SW480 (cell line): ENCODE data around the gene SLC2A4.

Source experiments
- DNase-seq: peaks from one replicate; pipeline ENCODE4 v3.0.0-alpha.2; 2016; ENCODE audit warnings: low spot score

Gene SLC2A4

DNA sequence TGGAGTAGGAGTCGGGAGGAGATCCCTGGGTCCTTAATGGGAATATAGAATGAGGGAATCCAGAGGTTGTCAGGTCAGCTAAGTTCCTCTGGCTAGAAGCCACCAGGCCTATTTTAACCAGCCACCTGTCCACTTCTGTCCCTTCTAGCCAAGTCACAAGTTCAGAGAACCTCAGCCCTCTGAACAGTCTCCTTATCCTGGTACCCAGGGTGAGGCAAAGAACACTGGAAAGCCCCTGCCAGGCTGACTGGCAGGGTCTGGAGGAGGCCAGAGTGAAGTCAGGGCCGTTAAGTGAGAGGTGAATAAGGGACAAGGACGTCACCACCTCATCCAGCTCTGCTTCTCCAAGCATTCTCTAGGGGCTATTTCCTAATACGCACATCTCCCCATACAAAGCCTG lies 32.7 kb upstream of the SLC2A4 start:
- no peak for DNase-seq

DNA sequence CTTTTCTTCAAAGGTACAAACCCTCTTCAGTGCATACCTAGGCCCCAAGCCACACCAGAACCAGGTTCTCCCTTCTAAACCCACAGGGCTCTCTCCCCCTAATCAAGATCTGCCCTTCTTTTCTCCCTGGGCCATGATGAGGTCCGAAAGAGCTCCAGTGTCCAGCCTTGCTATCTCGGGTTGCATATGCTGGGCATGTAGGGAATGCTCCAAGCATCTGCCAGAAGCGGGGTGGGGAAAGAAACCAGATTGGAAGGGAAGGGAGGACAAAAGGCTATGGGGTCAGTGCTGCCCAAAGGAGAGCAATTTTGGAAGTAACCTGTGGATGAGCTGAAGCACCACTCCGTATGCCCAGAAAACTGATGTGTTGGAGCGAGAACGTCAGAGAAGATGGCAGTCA lies 32.3 kb upstream of the SLC2A4 start:
- no peak for DNase-seq

DNA sequence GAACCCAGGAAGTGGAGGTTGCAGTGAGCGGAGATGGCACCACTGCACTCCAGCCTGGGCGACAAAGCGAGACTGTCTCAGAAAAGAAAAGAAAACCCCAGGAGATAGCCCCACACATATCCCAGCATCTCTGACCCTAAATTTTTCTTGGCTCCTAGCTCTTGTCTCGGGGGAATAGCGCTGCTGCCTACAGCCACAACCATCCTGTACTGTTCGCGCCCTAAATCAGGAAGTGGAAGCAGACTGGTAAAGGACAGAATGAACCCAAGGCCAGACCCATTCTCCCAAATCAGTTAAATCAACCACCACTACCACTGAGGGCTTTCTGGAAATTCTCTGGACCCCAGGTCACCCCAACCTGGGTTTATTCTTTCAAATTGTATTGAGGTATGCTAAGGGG lies 31.7 kb upstream of the SLC2A4 start:
- no peak for DNase-seq

DNA sequence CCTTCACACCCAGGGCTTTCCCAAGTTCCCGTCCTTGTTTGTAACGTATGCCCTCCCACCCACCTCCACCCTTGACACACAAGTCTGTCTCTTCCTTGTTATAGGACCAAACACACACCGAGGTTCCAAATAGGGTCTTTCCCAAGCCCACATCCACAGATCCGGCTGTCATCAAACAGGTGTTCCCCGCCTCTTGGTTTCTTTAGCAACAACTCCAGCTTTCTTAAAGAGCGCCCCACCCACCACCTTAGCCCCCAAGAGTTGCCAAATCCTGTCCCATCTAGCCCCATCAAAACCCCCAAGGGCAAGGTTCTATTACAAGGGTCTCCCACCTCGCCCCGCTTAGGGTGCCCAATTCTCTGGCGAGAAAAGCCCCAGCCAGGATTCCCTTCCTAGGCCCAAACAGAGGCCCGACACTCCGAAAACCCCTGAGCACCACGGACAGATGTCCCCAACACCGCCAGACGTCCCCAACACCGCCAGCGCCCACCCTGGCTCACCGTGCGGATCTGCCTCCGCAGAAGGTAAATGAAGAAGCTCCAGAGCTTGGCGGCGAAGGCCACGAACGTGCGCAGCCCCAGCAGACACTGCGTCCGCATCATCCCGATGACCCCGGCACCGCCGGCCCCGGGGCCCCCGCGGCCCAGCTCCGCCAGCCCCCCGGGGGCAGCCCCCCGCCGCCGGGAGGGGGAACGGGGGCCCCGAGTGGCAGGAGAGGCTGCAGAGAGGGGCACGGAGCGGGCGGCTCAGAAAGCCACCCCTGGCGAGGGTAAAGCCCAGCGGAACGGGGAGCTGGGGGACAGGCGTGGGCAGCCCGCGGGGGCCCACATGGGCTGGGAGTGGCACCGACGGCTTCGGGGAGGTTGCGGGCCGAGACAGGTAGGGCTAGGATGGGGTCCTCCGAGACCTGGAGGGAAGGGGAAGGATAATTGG lies 30.6 kb upstream of the SLC2A4 start:
- DNase-seq = no peak

DNA sequence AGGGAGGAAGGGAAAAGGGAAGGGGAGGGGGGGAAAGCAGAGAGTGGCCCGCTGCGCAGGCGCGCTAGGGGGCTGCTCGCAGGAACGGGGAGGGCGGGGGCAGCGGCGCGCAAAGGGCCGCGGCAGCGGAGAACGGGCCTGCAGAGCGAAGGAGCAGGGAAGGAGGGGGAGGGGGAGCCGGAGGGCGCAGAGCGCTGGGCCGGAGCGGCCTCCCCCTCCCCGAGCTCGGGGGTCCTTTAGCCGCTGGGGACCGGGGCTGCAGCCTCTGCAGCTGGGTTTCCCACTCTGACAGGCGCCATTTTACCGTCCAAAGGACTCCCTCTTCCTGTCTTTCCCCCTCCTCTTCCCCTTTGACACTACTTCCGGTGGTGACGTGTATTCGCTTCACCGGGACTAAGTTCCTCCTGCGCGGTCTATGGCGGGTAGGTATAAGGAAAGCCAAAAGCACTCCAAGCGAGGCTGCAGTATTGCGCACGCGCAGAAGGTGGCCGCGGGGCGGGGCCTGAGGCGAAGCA lies 29.8 kb upstream of the SLC2A4 start, which contains the start of gene CTDNEP1:
CTDNEP1 (minus strand) TSS at position 74 of the 515 bp plus-strand sequence. CDS start 438 bp downstream, outside the sequence.
- DNase-seq = peak; percentile 100

DNA sequence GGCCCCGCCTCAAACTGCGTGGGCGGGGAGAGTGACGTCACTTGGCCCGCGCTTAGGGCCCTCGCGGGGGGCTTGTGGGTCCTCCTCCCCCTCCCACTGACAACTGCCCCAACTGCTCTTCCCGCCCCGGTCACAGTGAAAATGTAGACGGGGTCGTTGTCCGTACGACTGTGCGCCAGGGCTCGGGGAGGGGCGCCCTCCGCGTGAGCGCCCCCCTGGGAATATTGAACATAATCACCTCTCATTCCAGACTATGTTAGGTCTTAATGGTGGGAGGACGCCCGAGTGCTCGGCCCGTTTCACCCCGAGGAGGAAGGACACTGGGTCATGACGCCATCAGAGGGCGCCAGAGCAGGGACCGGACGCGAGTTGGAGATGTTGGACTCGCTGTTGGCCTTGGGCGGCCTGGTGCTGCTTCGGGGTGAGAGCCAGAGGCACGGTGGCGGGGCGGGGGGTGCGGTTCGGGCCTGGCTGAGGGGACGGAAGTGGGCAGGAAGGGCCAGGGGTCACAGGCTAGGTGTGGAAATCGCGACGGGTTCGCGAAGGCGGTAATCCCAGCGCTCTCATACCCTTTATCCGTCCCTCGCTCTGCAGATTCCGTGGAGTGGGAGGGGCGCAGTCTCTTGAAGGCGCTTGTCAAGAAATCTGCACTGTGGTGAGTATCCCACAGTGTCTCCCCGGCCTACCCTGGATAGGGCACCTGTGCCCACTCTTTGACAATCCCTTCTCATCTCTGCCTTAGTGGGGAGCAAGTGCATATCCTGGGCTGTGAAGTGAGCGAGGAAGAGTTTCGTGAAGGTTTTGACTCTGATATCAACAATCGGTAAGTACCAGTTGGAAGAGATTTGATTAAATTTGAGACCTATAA lies 29.1 kb upstream of the SLC2A4 start, which contains the start of gene ELP5:
ELP5 (plus strand) TSS at position 40 of the 868 bp plus-strand sequence; CDS start at position 376, 336 bp downstream.
- peak; percentile 95 for DNase-seq

DNA sequence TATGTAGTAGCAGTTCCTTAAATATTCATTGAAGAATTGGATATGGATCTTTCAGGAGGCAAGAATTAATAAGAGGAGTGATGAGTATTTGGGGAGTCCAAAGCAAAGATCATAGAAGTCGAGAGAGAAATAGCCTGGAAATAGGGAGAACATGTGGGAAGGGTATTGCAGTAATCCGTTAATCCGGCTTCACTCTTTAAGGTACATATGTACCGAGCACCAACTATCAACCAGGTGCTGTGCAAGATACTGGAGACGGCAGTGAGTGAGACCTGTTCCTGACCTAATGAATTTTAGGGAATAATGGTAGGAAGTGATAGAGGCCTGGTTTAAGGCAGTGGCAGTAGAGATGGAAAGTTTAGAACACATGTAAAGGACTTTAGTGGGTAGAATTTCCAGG lies 28.4 kb upstream of the SLC2A4 start:
- DNase-seq = no peak

DNA sequence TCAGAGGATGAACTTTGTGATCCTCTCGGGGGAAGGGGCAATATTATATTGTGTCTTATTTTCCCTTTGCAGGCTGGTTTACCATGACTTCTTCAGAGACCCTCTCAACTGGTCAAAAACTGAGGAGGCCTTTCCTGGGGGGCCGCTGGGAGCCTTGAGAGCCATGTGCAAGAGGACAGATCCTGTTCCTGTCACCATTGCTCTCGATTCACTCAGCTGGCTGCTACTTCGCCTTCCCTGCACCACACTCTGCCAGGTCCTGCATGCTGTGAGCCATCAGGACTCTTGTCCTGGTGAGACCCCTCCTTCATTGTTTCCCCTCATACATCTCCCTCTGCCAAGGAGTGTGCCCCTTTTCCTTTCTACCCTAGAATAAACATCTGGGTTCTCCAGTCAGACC lies 27.0 kb upstream of the SLC2A4 start:
- DNase-seq = no peak

DNA sequence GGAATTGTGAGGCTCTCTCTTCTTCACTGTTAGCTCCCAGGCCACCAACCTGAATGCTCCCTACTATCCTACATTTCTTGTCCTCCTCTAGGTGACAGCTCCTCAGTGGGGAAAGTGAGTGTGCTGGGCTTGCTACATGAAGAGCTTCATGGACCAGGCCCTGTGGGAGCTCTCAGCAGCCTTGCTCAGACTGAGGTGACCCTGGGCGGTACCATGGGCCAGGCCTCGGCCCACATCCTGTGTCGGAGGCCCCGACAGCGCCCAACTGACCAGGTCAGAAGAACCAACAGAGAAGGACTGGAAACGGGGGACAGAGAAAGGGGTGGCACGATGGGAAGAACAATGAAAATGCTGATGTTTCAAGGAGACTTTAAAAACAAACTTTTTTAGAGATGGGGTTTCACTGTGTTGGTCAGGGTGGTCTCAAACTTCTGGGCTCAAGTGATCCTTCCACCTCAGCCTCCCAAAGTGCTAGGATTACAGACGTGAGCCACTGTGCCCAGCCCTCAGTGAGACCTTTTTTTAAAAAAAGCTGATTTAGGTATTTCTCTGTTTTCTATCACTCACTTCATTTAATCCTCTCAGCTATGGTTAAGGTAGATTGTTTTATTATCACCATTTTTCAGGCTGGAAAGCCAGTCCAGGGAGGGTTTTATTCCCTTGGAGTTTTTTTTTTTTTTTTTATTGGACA lies 24.6 kb upstream of the SLC2A4 start:
- DNase-seq = no peak

DNA sequence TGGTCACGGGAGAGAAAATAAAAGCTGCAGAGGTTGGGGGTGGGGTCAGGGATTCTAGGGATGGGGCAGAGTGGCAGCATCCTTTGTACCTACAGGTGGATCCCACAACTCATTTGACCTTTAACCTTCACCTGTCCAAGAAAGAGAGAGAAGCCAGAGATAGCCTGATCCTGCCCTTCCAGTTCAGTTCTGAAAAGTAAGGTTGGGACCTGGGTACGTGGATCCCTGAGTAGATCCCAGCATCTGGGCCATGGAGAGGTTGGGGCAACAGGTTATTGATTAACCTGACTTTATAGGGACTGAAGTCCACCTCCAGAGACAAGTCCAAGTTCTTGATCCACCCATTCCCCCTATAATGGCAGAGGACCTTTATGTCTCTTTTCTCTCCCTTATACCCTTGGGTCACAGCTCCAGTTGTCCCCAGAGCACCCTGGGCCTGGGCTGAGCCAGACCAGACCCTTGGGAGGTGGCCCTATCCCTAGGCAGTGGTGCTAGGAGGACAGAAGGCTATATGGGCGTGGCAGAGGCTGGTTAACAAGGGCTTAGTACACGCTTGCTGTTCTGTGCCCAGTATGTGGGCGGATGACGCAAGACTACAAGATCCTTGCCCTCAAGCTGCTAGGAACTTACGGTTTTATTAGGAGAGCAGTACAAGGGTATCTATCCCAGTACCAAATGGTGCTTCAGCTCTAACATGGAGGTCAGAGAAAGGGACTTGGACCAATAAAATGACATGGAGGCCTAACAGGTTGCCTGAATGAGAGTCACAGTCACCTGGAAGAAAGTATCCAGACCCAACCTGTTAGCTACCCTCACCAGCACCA lies 22.6 kb upstream of the SLC2A4 start:
- DNase-seq = peak; percentile 85

DNA sequence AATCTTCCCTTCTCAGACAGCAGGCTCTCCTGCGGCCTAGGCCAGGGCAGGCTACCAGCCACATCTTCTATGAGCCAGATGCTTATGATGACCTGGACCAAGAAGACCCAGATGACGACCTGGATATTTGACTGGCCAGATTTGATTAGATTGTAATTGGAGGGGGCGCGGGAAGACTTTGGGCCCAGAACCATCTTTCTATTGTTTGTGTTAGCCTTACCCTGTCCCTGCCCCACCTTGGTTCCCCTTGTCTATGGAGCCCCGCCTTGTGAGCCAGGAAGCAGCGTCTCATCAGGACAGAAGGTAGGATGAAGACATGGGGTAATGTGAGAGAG lies 22.0 kb upstream of the SLC2A4 start:
- DNase-seq = no peak

DNA sequence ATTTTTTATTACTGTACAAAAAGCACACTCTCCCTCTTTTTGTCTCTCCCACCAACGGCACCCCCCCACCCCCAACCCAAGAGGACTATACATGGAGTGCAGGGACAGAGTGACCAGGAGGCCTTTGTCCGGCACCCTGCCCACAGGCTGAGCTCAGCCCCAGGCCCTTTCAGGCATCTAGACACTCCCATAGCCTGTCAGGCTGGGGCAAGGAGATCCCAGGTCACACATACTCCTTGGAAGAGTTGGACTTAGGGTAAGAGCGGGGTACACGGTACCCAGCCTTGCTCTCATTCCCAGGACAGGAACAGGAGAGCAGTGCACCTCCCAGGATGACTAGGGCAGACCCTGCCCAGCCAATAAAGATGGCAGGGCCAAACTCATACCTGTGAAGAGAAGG lies 21.4 kb upstream of the SLC2A4 start:
- no peak for DNase-seq

DNA sequence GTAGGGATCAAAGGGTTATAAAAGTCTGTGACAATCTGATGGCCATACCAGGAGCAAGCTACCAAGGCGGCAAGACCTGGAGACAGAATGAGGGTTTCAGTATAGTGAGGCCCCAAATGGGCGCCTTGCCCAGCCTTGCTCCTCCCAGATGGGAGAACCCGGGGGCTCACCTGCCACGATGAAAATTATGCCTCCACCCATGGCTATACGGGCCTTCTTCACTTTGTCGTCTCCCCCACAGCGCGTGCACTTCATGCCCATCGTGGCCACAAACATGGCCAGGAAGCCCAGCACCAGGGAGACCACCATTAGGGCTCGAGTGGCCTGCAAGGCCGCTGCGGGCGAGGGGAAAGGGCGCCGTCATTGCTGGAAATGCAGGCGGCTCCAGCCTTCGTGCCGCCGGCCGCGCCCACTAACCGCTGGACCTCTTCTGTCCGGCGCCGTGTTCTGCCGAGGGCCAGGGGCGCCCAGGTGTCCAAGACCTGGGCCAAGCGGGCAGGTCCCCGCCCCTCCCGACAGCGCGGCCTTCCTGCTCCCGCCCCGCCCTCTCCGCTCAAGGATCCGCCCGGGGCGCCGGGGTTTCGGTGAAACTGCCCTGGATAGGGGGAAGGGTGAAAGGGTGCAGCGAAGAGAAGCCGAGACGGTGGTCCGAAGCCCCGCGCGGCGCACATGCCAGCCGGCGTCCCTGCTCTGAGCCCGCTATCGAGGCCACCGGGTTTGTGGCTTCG lies 20.7 kb upstream of the SLC2A4 start:
- peak; percentile 74 for DNase-seq

DNA sequence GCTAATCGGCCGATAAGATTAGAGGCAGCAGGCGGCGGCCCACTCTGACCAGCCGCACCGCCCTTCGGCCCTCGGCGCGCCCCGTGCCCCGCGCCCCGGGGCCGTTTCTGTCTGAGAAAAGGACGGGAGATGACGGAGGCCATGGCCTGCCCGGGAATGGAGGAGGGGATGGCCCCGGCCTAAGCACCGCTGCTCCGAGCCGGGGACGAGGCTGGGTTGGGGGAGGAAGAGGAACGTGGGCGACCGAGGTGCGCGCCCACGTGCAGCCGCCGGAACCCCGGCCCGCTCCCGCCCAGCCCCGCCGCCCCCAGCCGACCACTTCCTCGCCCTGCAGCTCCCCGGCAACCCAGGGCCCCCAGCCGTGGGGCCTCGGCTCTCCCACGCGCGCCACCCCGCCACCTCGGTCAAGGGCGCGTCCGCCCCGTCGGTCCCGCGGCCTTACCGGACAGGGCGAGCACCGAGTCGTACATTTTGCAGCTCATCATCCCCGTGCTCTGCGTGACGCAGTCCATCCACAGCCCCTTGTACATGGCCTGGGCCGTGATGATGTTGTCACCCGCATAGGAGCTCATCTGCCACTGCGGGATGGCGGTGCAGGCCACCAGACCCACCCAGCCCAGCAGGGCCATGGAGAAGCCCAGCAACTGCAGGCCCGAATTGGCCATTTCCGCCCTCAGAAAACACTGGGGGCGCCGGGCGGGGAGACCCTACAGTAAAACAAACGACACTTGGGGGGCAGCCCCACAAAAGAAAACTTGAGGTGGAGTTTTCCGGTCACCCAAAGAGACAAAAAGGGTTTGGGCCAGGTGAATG lies 19.9 kb upstream of the SLC2A4 start:
- DNase-seq = no peak

DNA sequence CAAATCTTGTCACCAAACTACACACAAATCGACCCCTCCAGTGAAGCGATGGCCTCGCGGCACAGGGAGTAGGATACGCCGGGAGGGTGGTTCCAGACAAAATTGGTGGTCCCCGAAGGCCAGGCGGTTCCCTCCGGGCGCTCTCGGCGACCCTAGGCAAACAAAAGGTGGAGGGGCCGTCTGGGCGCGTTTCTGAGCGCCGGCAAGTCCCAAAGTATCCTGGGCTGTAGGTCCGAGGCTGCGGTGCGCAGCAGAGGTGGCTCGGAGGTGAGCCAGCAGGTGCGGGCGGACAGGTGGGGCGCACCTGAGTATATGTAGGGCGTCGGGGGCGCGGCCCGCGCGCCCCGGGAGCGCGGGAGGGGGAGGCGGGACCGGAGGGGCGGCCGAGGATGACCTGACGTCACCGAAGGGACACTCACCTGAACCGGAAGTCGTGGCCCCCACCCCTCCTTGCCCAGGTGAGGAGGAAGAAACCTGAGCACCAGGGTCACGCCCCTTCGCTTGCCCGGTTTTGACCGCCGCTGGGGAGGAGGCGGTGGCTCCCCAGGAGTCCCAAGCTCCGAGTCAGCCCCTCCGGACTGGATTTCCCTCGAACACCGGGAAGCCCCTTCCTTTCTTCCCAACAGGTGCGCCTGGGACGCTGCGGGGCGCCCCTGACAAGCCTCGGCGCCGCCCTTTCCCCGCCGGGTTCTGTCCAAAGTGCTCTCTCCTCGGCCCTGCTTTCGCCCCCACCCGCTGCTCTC lies 19.2 kb upstream of the SLC2A4 start, which contains the start of gene CLDN7:
CLDN7 (minus strand) TSS at position 287 of the 743 bp plus-strand sequence. CDS start 435 bp downstream, outside the sequence.
- peak; percentile 91 for DNase-seq

DNA sequence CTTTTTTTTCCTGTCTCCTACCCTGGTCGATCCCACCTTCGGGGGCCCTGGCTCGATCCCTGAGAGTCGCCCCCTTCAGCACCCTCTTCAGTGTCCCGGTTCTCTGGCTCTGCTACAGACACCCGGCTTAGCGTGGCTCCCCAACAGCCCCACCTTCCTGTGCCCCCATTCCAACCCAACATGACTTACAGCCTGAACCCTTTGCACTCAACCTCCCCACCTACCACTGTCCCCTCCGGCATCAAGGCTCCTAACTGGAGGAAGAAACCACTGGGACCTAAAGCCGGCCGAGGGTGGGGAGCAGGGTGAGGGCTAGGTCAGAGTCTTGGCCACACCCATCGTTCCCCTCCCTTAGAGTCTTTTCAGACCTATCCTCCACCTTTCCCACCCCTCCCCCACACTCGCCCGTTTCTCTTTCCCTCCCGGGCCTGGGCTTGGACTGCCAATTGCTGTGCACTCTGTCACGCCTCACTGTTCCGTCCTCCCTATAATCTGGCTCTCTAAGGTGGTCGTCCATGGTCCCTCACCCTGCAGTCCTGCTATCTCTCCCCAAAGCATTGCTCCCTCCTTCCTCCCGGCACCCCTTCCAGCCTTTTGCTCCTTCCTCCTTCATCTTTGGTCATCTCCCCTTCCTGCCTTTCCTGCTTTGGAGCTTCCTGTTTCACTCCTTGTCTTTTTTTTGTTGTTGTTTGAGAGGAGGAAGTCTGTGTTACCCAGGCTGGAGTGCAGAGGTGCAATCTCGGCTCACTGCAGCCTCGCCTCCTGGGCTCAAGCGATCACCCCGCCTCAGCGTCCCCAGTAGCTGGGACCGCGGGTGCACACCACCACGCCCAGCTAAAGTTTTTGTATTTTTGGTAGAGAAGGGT lies 18.4 kb upstream of the SLC2A4 start:
- DNase-seq = peak; percentile 74

DNA sequence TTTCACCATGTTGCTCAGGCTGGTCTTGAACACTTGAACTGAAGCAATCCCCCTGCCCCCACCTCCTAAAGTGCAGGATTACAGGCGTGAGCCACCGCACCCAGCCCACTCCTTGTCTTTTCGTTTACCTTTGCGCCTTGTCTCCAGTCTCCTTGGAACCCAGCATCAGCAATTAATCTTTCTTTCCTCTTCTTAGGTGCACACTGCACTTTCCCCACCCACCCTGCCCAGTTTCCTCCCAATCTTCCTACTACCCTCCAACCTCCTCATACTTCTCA lies 17.8 kb upstream of the SLC2A4 start:
- no peak for DNase-seq

DNA sequence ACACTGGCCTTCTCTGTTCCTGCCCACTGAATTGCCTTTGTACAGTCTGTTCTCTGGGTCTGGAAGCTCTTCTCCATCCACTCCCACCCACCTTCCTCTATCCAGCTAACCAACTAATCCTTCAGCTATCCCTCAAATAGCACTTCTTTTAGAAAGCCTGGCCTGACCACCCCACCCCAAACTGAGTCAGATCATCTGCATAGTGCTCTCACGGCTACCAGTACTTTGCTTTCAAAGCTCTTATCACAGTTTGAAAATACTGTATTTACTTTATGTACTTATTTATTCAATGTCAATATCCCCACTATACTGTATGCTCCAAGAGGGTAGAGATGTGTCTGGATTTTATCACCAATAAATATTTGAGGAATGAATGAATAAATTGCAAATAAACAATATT lies 14.7 kb upstream of the SLC2A4 start:
- DNase-seq = no peak
